Airway epithelial cell (primary cell): ENCODE data around the gene CLMP. TPM values are rescaled to one million over a fixed set of nuclear protein-coding genes. Genes with fewer than 3 reads are reported as not detected.

Source experiments
- total RNA-seq: library from RNA; depleted of rRNA; stranded (reverse); fragments of >200 nt; gene quantifications from 2 replicates; pipeline ENCODE4 v1.2.3, GENCODE V29; 2015

CLMP gene
- total RNA-seq, result 16.9 and 25.7 TPM in 2 replicates

DNA sequence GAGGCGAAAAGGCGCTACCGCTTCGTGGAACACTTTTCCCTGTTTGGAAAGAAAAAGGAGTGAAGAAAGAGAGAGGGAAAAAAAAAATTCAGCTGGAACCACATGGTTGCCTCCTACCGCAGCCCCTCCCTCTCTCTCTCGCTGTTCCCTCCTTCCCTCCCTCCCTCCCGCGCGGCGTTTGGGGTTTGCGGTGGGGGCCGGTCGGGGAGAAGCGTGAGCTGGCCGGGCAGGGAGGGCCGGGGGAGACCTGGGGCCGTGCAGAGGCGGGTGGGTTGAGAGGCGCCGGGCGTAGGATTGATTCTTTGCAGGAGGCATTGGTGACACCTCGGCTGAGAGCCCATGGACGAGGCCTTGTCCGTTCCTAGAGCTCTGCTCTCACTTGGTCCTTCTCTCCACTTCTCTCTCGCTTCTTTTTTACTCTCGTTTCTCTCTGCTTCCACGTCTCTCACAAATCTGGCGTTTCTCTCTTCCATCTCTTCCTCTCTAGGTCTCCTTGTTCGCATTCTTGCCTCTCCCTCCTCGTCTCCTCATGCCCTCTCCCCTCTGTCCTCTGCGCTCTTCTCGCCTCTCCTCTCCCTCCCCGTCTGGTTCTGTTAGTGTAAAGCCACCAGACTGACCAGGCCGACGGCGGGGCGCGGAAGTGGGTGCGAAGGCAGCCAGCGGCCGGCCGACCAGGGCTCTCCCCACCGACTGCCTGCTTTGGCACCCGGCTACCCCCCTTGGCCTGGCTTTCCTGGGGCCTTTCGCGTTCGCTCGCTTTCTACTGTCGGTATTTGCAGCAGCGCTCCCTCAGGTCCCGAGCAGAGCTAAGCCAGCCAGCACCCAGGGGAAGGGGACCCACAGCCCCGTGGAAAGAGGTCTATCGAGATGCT is at the start of gene CLMP:
CLMP (minus strand) TSS at position 61 of the 872 bp plus-strand sequence. CDS start 308 bp downstream, outside the sequence.

DNA sequence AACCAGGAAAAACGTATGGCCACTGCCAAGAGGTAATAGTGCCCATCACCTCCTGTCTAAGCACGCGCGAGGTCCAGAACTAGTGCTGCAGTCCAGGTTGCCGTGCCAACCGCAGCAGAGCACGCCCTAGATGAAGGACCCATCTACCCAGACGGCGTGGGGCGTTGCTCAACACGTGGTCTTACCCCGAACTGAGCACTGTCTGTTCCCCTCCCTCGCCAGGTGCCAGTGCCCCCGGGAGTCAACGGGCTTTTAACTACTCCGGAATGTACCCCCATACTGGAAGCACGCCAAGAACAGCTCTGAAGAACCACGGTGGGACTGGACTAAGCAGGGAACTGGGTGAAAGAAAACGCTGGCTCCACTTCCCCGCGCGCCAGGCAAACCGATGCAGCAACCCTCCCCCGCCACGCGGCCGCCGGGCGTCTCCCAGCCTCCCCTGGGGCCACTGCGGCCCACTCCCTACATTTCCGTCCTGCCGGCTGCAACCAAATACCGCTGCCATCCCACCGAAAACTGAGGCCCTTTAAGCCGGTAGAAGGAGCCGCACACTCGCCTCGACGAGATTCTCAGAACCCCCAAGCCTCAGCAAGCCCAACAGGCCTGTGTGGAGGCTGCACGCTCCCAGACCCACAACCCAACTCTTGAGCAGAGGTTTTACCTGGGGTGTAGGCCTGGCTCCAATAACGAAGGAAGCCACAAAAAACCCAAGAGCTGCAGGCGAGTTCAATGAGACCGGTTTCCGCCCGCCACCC is 133.5 kb downstream of the CLMP start, which contains the start of gene HSPA8:
HSPA8 (minus strand) TSS at position 734 of the 755 bp plus-strand sequence. CDS start 812 bp downstream, outside the sequence.

Other genes with a start within 250 kb of the CLMP start
- gene BSX, start 213.4 kb downstream of the CLMP start, total RNA-seq, result not detected in 2 replicates
- 1,121 and 1,264 TPM in 2 replicates for gene HSPA8, start 133.1 kb downstream of the CLMP start, total RNA-seq
- gene GRAMD1B, start 235.0 kb upstream of the CLMP start, total RNA-seq, result 0.46 and 1.4 TPM in 2 replicates